Measurements from ENCODE around the gene SLC6A12. TPM values are rescaled to one million over a fixed set of nuclear protein-coding genes. Genes with fewer than 3 reads are reported as not detected.

The SLC6A12 gene
- total RNA-seq, 4 donors from 2014 or later, result 0.21 to 0.60 (median 0.39) TPM; not detected in 1

- Histone ChIP-seq H3K27me3 (no peaks in the 10 kb centered on the region), H3K4me3 (no peak overlapping the region), H3K4me1 (no peaks in the 10 kb centered on the region), H3K9me3 (no peaks in the 10 kb centered on the region), H3K27ac (no peak overlapping the region), H3K36me3 (no peaks in the 10 kb centered on the region)
- WGBS, 2 donors, result 84 to 87% methylated on average over 8 to 10 of the region's 12 CpGs
- DNase-seq (ENCODE audit: low spot score in 2 of 2), result no peak
- TF ChIP-seq POLR2A (IDR thresholded peaks at IDR 0.05) (no peak), EP300 (IDR thresholded peaks at IDR 0.05) (no peak), CTCF (IDR thresholded peaks at IDR 0.05) (no peak)
Observed at GRCh38 chr12:157644-158043, 56.3 kb downstream of the SLC6A12 start.

- Histone ChIP-seq H3K27ac (no peak overlapping the region), H3K36me3 (no peaks in the 10 kb centered on the region), H3K9me3 (no peaks in the 10 kb centered on the region), H3K4me3 (no peak overlapping the region), H3K4me1 (no peaks in the 10 kb centered on the region), H3K27me3 (no peaks in the 10 kb centered on the region)
- TF ChIP-seq EP300 (IDR thresholded peaks at IDR 0.05) (no peak), POLR2A (IDR thresholded peaks at IDR 0.05) (no peak), CTCF (IDR thresholded peaks at IDR 0.05) (no peak)
- no peak for DNase-seq (ENCODE audit: low spot score in 2 of 2)
- WGBS, 2 donors, result 72 to 94% methylated on average over 5 to 13 of the region's 13 CpGs
Observed at GRCh38 chr12:156945-157344, 57.0 kb downstream of the SLC6A12 start.

- Histone ChIP-seq H3K27ac (no peak overlapping the region), H3K27me3 (no peaks in the 10 kb centered on the region), H3K36me3 (no peaks in the 10 kb centered on the region), H3K4me3 (no peak overlapping the region), H3K4me1 (no peaks in the 10 kb centered on the region), H3K9me3 (no peaks in the 10 kb centered on the region)
- no peak for DNase-seq (ENCODE audit: low spot score in 2 of 2)
- WGBS, 2 donors, result 81 to 86% methylated on average over 8 of the region's 8 CpGs
- no peak for TF ChIP-seq POLR2A (IDR thresholded peaks at IDR 0.05)
- no peak for TF ChIP-seq CTCF (IDR thresholded peaks at IDR 0.05)
- no peak for TF ChIP-seq EP300 (IDR thresholded peaks at IDR 0.05)
Observed at GRCh38 chr12:155646-156045, 58.3 kb downstream of the SLC6A12 start.

- H3K27ac ChIP-seq, result no peak overlapping the region
- H3K36me3 ChIP-seq, result no peaks in the 10 kb centered on the region
- H3K27me3 ChIP-seq, result no peaks in the 10 kb centered on the region
- H3K9me3 ChIP-seq, result no peaks in the 10 kb centered on the region
- WGBS, 2 donors, result 80 to 82% methylated on average over 7 of the region's 9 CpGs
- no peaks in the 10 kb centered on the region for H3K4me1 ChIP-seq
- TF ChIP-seq POLR2A (IDR thresholded peaks at IDR 0.05) (no peak), CTCF (IDR thresholded peaks at IDR 0.05) (no peak), EP300 (IDR thresholded peaks at IDR 0.05) (no peak)
- H3K4me3 ChIP-seq, result no peak overlapping the region
- DNase-seq (ENCODE audit: low spot score in 2 of 2), result no peak
Observed at GRCh38 chr12:155006-155405, 59.0 kb downstream of the SLC6A12 start.

GRCh38 chr12:154058-154457, 59.9 kb downstream of the SLC6A12 start:
- H3K27ac ChIP-seq, result no peak overlapping the region
- 83 to 89% methylated on average over 11 to 12 of the region's 12 CpGs for WGBS, 2 donors
- H3K9me3 ChIP-seq, result no peaks in the 10 kb centered on the region
- no peaks in the 10 kb centered on the region for H3K4me1 ChIP-seq
- H3K27me3 ChIP-seq, result no peaks in the 10 kb centered on the region
- no peak for DNase-seq (ENCODE audit: low spot score in 2 of 2)
- no peak for TF ChIP-seq POLR2A (IDR thresholded peaks at IDR 0.05)
- H3K36me3 ChIP-seq, result no peaks in the 10 kb centered on the region
- H3K4me3 ChIP-seq, result no peak overlapping the region
